ENCODE measurements around the gene TSNAXIP1. TPM values are rescaled to one million over a fixed set of nuclear protein-coding genes. Genes with fewer than 3 reads are reported as not detected.

The TSNAXIP1 gene
- total and polyA plus RNA-seq, 9 of the 15 experiments (the other 6 are each of a cell fraction or from before 2014, with no cell fraction given) = 0.03 to 0.24 (median 0.11) TPM; not detected in 4

- peak in 1 of 3 experiments; percentile 57; a peak in 1 of 6 replicates for TF ChIP-seq ZBTB11 (CRISPR knock-in tag; IDR thresholded peaks at IDR 0.05)
- TF ChIP-seq, protein P1, sequence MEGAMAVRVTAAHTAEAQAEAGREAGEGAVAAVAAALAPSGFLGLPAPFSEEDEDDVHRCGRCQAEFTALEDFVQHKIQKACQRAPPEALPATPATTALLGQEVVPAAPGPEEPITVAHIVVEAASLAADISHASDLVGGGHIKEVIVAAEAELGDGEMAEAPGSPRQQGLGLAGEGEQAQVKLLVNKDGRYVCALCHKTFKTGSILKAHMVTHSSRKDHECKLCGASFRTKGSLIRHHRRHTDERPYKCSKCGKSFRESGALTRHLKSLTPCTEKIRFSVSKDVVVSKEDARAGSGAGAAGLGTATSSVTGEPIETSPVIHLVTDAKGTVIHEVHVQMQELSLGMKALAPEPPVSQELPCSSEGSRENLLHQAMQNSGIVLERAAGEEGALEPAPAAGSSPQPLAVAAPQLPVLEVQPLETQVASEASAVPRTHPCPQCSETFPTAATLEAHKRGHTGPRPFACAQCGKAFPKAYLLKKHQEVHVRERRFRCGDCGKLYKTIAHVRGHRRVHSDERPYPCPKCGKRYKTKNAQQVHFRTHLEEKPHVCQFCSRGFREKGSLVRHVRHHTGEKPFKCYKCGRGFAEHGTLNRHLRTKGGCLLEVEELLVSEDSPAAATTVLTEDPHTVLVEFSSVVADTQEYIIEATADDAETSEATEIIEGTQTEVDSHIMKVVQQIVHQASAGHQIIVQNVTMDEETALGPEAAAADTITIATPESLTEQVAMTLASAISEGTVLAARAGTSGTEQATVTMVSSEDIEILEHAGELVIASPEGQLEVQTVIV (CRISPR knock-in tag; IDR thresholded peaks at IDR 0.05; ENCODE audit: borderline replicate concordance) = no peak
- no peak for TF ChIP-seq TRIM24 (IDR thresholded peaks at IDR 0.05)
- TF ChIP-seq ZNF354B (CRISPR knock-in tag; IDR thresholded peaks at IDR 0.05) = no peak
- TF ChIP-seq KLF1 (tag; IDR thresholded peaks at IDR 0.05) = no peak
- no peak for TF ChIP-seq ZNF133 (CRISPR knock-in tag; IDR thresholded peaks at IDR 0.05)
- no peak for TF ChIP-seq ZNF232 (CRISPR knock-in tag; IDR thresholded peaks at IDR 0.05)
- peak; percentile 55; the same call in 1 of the 2 replicates for TF ChIP-seq JUND (IDR thresholded peaks at IDR 0.05; ENCODE audit: borderline replicate concordance, low read depth, low read length)
- no peak; the same call in 2 of the 3 replicates for TF ChIP-seq JUND (tag; IDR thresholded peaks at IDR 0.05; ENCODE audit: borderline replicate concordance, low read depth, low read length)
- TF ChIP-seq VEZF1 (CRISPR knock-in tag; IDR thresholded peaks at IDR 0.05) = 0 out of 2 replicates have a peak, but pooled peaks have one; percentile 29
- TF ChIP-seq MAX (CRISPR knock-in tag; IDR thresholded peaks at IDR 0.05) = peak; percentile 91
- 0 out of 2 replicates have a peak, but pooled peaks have one; percentile 51 for TF ChIP-seq ZNF766 (CRISPR knock-in tag; conservative IDR thresholded peaks at IDR 0.05)
- TF ChIP-seq HMGXB4 (CRISPR knock-in tag; IDR thresholded peaks at IDR 0.05) = no peak
- TF ChIP-seq ZNF253 (CRISPR knock-in tag; conservative IDR thresholded peaks at IDR 0.05) = no peak
- TF ChIP-seq PHF20 (IDR thresholded peaks at IDR 0.05; ENCODE audit: partially characterized antibody) = peak; percentile 81
- TF ChIP-seq MAFK (IDR thresholded peaks at IDR 0.05; ENCODE audit: low read length) = no peak
Measured at GRCh38 chr16:67833415-67834241, 26.9 kb downstream of the TSNAXIP1 start (continued).

Data from K562 (cell line).